HG03064 (cell line): ENCODE data around the gene DSCAML1.

Source experiments
- ATAC-seq: cut with Tn5 transposase; IDR thresholded peaks from one replicate; pipeline ENCODE4 v1.9.1; 2021; ENCODE audit warnings: low read depth; ENCODE audit not compliant: unreplicated experiment

Gene DSCAML1

DNA sequence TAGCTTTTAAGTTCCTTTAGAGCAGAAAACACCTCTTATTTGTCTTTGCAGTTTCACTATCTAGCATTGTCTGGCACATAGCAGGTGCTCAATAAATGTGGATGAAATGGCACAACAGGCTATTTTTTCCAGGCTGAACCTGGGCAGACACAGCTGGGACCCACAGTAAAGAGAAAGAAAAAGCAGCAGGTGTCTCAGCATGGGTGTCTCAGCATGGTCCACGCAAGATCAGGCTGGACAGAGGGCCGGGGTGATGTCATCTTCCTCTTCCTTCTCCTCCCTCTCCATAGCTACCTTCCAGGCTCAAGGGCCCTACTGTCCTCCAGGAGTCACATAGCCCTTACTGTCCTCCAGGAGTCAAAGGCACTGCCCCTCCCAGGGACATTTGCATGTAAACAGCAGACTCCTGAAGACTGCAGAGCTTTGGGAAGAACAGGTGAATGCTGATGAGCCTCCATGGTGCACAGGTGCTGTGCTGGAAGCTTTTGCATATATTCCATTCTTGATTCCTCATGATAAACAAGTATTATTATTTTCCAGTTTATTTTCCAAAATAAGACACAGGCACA is 65.2 kb downstream of the DSCAML1 start:
- no peak for ATAC-seq

DNA sequence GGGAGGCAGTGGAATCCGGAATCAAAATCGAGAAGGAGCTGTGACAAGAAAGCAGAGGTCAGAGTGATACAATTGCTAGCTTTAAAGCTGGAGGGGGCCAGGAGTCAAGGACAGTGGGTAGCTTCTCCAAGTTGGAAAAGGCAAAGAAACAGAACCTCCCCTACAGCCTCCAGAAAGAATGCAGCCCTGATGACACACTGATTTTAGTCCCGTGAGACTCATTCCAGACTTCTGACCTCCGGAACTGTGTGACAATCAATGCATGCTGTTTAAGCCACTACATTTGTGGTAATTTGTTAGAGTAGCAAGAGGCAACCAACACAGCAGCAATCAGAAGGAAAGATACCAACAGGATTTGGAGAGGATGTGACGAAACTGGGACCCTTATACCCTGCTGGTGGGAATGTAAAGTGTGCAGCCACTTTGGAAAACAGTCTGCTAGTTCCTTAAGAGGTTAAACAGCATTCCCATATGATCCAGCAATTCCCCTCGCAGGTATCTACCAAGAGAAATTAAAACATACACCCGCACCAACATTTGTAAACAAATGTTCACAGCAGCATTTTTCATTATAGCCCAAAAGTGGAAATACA is 66.7 kb downstream of the DSCAML1 start:
- ATAC-seq = no peak

- no peak for ATAC-seq
Observed at GRCh38 chr11:117725048-117725734, 71.8 kb downstream of the DSCAML1 start.

- ATAC-seq = no peak
Observed at GRCh38 chr11:117724621-117725020, 72.4 kb downstream of the DSCAML1 start.

DNA sequence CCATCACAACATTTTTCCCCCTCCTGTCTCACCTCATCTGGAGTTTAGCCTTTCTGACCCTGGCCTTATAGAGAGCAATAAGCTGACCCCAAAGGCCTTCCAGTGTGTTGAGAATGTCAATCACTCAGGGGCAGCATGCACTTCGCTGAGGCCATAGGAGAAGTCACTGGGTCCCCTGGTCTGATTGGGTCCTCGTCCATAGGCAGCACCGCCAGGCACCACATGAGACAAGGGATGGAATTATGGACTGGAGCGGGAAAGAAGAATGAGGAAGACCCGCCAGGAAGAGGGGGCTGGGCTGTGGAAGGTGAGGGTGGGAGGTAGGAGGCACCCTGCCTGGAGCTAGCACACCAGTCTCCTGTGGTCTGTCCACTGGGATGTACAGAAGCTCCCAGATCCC is 72.9 kb downstream of the DSCAML1 start:
- ATAC-seq = no peak

DNA sequence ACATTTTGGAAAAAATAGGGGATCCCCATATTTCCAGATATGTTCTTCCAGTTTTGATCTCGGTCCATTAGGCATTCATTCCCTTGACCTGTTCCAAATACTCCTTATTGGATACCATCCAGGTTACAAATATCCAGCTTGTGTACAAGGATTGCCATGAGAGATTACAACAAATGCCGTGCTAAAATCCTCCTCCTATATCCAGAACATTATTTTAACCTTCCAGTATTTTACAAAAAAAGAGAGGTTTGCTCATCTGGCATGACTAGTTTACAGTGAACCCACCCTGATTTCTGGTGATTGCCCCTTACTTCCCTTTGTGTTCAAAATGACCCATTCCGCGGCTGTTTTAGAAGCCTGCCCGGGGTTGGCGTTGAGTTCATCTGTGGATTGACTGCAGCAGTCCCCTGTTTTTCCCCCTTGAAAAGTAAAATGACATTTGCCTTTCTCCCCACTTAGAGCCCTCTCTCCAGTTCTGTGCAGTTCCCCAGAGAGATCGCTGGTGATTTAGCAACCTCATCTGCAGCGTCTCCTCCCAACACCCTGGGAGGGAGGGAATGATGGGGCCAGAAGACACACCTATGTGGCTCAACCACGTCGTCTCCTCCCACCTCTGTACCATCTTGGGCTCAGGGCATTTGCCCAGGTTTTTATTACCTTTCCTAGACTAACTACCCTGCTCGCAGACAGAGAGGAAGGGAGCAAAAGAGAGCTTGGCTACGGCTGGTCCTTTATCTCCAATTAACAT is 73.6 kb downstream of the DSCAML1 start:
- ATAC-seq = no peak

DNA sequence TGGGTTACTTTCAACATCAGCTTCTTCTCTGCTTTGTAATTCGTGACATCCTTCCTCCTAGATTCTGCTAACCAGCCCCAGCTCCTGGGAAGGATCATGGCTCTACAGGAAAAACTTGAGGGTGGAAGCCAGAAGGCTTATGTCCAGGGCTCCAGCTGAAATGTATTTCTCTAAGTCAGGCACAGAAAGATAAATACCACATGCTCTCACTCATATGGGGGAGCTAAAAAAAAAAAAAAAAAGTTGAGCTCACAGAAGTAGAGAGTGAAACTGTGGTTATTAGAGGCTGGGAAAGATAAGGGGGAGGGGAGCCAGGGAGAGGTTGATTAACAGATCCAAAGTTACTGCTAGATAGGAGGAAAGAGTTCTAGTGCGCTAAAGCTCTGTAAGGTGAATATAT is 74.9 kb downstream of the DSCAML1 start:
- no peak for ATAC-seq

DNA sequence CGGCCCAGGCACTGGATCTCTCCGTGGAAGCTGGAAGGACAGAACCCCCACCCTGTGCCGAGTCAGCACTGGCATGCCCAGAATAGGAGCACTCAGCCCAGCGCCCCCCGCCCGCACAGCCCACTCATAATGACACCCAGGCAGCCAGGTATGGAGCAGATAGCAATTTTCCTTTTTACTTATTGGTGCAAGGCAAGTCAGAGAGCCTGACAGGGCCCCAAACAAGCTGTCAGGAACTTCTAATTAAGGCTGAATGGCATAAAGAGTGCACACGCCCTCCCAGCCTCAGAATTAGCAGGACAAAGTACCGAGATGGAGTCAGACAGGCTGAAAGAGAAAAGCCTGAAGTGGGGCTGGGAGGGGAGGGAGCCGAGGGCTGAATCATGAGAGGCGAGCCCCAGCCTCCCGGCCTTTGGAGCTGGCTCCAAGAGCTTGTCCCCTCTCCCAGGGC is 76.9 kb downstream of the DSCAML1 start:
- no peak for ATAC-seq

DNA sequence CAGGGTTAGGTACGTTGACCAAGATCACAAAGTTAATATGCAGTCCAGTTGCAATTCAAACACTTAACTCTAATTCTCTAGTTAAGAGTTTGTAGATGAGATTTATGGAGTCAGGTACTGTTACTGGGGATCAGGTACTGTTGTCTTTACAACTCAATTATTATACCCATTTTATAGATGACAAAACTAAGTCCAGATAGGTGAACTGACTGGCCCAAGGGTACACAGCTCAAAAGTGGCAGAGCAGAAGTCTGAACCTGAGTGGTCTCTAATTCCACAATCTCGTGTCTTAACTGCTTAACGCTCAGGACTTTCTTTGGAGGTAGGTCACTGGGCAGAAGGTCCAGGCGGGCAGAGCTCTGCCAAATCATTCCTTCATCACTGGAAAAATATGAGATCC is 77.5 kb downstream of the DSCAML1 start:
- no peak for ATAC-seq

DNA sequence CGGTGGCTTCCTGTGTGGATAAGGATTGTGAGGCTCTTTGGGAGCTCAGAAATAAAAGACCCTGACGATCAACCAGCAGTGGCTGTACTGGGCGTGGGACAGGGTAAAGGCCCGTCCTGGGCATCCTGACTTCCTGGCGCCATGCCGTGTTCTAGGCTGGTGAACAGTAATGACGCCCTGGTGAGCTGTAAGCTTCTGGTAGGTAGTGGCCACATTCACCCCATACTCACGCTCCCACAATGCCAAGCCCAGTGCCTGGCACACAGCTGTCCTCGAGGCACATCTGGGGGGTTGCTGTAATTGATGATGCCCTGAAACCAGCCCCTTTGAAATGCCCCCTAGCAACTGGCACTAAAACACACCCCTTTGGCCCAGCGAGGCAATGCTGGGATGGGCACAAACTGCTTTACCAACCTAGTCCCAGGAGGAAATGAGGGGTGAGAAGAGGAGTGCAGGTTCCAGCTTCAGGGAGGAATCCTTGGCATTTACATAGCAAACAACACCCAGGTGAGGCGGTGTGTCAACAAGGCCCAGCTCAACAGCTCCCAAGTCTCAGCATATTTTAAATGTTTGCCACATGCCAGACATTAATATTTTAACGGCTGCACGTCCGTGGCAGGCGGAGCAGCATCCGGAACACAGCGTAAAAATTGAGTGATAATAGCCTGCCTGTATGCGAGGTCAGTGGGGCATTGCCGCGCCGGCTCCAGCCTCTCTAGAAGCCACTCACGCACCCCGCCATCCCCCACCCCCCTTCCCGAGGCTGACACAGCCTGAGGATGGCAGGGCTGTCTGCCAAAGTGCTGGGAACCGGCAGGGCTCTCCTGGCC is 79.3 kb downstream of the DSCAML1 start:
- ATAC-seq = no peak

- ATAC-seq = no peak
Observed at GRCh38 chr11:117716521-117717440, 80.2 kb downstream of the DSCAML1 start.

DNA sequence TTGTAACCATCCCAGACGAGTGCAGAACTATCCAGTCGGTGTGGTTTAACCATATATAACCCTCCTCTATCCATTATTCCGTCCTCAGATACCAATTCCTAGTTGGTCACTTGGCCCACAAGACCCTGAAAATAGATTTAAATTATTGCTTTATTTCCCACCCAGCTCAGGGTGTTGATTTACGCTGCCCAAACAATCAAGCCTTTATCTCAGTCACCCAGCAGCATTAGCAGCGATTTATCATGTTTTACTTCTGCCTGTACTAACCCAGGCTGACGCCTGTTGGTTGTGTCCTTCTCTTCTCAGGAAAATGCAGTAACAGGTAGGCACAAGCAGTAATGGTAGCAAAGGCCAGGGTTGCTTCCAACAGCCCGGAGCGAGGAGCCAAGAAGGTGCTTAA is 81.2 kb downstream of the DSCAML1 start:
- ATAC-seq = no peak

DNA sequence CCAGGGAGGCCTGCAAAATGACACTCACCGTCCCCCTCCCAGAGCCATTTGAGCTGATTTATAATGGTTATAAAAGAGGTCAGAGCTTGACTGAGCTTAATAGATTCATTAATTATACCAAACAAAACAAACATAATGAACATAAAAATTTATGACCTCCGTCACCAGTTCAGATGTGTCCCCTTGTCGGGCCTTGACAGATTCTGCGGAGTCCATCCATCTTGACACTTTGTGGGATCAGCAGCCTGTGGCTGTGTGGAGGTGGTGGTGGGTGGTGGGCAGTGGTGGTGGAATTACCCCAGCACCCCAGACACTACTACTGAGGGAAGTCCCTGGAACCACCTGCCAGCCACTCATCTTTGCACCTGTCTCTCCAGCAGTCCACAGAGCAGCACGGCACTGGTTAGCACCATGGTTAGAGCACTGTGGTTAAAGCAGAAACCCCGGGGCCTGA is 83.5 kb downstream of the DSCAML1 start:
- no peak for ATAC-seq

GRCh38 chr11:117712530-117712929 is 84.5 kb downstream of the DSCAML1 start:
- no peak for ATAC-seq

DNA sequence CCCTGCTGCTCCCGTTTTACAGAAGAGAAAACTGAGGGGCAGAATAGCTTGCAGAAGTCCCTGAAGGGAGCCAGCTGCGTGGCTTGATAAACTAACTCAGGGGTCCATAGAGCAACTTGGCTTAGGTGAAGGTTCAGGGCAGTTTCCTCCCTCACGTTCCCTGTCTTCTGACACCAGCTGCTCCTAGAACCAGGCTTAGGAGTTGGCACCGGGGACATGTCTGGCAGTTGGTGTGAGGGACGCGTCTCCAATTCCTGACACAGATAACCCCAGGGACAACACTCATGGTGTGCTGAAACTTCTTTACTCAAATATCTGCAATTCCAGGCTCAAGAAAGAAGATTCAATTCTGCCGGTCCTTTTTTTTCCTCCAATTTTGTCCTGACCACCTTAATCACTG is 85.7 kb downstream of the DSCAML1 start:
- ATAC-seq = no peak

DNA sequence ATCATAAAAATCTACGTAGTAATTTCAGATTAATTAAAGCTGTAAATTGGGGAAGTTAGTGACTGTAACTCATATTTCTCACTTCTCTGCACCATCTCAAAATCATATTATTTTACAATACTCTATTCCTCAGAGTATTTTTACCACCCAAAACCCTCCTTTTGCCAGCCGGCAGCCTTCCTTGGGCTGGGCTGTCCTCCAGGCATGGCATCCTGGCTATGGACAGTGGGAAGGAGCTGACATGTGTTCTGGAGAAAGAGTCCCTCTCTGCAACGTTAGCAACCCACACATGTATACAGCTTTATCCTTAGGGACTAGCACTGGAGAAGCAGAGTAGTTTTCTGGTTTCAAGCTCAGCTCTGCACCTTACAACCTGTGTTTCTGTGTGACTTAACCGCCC is 86.8 kb downstream of the DSCAML1 start:
- ATAC-seq = no peak

GRCh38 chr11:117706322-117706814 is 90.6 kb downstream of the DSCAML1 start:
- no peak for ATAC-seq

GRCh38 chr11:117705866-117706265 is 91.2 kb downstream of the DSCAML1 start:
- ATAC-seq = no peak

DNA sequence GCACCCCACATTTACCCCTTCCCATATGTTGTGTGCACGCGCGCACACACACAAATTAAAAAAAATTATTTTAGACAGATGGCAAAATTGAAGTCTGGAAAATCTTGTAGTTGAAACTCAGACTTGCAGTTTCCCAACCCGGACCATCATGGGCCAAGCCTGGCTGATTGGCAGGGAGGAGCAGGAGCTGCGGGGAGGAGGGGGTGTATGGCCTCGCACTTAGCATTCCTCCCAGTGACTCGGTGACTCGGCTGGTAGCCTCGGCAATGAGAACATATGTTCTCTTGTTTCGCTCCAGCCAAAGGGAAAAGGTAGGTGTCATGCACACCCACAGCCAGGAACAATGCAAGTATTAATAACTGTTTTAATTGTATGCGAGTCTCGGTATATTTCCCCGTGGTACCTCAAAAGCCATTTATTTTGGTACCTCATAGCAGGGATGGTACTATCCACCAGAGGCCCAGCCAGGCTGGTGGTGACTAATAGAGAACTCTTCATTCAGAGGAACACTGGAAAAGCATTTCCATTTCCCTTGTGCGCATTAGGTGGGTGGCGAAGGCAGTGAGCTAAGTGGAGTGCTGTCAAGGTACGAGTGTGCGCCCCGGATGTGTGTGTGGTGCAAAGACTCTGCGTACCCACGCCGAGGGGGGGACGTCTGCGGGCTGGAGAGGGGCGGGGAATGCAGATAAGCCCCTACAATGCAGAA is 92.5 kb downstream of the DSCAML1 start:
- ATAC-seq = no peak
